Esophagus squamous epithelium (tissue), 5 donors: Measurements from ENCODE around the gene NFATC3. TPM values are rescaled to one million over a fixed set of nuclear protein-coding genes. Genes with fewer than 3 reads are reported as not detected.

Experiments used
- DNase-seq: peaks from one replicate; lab custom pipeline; 2025; lab: John Stamatoyannopoulos, UW
- H3K27ac ChIP-seq, 4 donors: fragments of 200-600 bp; sonication (generic); one replicate each; pipeline ENCODE4 v1.5.1; 2016 to 2019; ENCODE audit warnings: mild to moderate bottlenecking in 1 of 4
- H3K27me3 ChIP-seq, 4 donors: fragments of 200-600 bp; sonication (generic); 1 replicate in 3 of 4; 2 replicates in 1 of 4; pipeline versions ENCODE4 v1.5.1 to v1.6.0; 2017 to 2021; ENCODE audit warnings: antibody characterized with exemption in 1 of 4
- H3K36me3 ChIP-seq, 3 donors: fragments of 200-600 bp; sonication (generic); one replicate each; pipeline ENCODE4 v1.5.1; 2016 to 2019
- H3K4me1 ChIP-seq, 3 donors: fragments of 200-600 bp; sonication (generic); one replicate each; pipeline ENCODE4 v1.5.1; 2017 to 2019
- H3K4me3 ChIP-seq, 4 donors: fragments of 200-600 bp; sonication (generic); 1 replicate in 3 of 4; 2 replicates in 1 of 4; pipeline ENCODE4 v1.5.1; 2016 to 2019; ENCODE audit warnings: mild to moderate bottlenecking in 2 of 4, moderate library complexity in 1 of 4
- H3K9me3 ChIP-seq, 3 donors: fragments of 200-600 bp; sonication (generic); one replicate each; pipeline ENCODE4 v1.5.1; 2016 to 2019
- CTCF ChIP-seq, 6 experiments: fragments of 450-650 bp in 4 of 6; fragments of 200-600 bp in 2 of 6; sonication (generic) in 2 of 6; IDR thresholded peaks; one replicate each; pipeline ENCODE4 v1.5.1; 2016 to 2019; ENCODE audit warnings: antibody characterized with exemption in 6 of 6, mild to moderate bottlenecking in 4 of 6, moderate library complexity in 4 of 6
- POLR2A ChIP-seq, 4 donors: fragments of 450-650 bp; IDR thresholded peaks; one replicate each; pipeline ENCODE4 v1.6.1; 2017; ENCODE audit warnings: antibody characterized with exemption in 4 of 4, mild to moderate bottlenecking in 4 of 4, moderate library complexity in 3 of 4
- WGBS, 2 donors: methylation state at CpG; one replicate each; pipeline ENCODE4 v1.1.5; 2018; 5-methylcytosine and 5-hydroxymethylcytosine counted together
- intact Hi-C: fragments of 100-400 bp; cut with DNase I; formaldehyde crosslinking; loops from one replicate; pipeline ENCODE4 v1.15.0; 2022
- total RNA-seq, 4 donors: library from RNA; depleted of rRNA; stranded (reverse); fragments of >200 nt; gene quantifications; one replicate each; pipeline ENCODE4 v1.1.0, GENCODE V29; 2016
- donor health status: DM: yes; HTN: yes; CAD: no.

The NFATC3 gene
- total RNA-seq, 4 donors from 2014 or later, result 18.6 to 30.9 (median 20.5) TPM

DNA sequence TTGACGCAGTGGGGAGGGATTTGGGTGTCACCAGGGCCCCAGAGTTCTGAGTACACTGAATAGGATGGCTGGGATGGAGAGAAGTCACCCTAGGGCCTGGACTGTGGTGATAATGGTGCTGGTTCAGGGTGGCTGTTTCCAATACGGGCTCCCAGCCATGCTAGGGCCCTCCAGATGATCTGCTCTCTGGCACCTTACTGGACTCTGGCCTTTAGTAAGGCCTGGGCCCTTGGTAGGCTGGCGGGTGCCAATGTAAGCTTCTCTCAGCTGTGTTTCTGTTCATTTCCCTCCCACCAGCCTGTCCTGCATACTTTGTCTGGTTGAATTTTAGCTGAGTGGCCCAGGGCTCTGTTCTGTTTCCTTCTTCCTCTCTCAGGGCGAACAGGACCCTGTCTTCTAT is 162.8 kb downstream of the NFATC3 start:
- Histone ChIP-seq H3K36me3 (peaks cover 0 to 42% (median 6%) of the 10 kb centered on the region in 3 donors), H3K9me3 (no peaks in the 10 kb centered on the region), H3K4me3 (peak overlapping the region in 1 of 4 donors; percentile 15), H3K4me1 (peaks cover 8 to 39% (median 27%) of the 10 kb centered on the region in 3 donors), H3K27me3 (no peaks in the 10 kb centered on the region), H3K27ac (peak overlapping the region in 2 of 4 donors; percentile 27 to 42)
- WGBS, 2 donors, result 82 to 93% methylated on average over 4 of the region's 4 CpGs
- TF ChIP-seq POLR2A (IDR thresholded peaks at IDR 0.05) (no peak), CTCF (IDR thresholded peaks at IDR 0.05) (no peak)
- intact Hi-C loops, result no loop called here
- DNase-seq, result no peak

DNA sequence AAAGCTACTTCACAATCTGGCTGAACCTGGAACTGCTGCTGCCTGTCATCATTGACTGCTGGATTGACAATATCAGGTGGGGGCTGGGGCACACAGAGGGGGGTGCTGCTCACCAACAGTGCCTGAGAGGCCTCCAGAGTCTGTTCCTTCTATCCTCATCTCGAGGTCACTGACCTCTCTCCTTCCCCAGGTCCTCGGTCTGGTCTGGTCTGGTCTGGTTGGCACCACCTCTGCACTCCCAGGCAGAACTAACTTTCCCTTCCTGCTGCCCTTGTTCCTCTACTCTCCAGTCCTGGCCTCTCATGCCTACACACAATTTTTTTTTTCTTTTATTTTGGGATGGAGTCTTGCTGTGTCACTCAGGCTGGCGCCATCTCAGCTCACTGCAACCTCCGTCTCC is 164.2 kb downstream of the NFATC3 start:
- peaks cover 0 to 56% (median 6%) of the 10 kb centered on the region in 3 donors for H3K36me3 ChIP-seq
- no peaks in the 10 kb centered on the region for H3K27me3 ChIP-seq
- intact Hi-C loops, result no loop called here
- H3K4me1 ChIP-seq, result peaks cover 8 to 35% (median 23%) of the 10 kb centered on the region in 3 donors
- H3K4me3 ChIP-seq, result no peak overlapping the region
- H3K9me3 ChIP-seq, result no peaks in the 10 kb centered on the region
- 80 to 91% methylated on average over 4 of the region's 4 CpGs for WGBS, 2 donors
- no peak overlapping the region for H3K27ac ChIP-seq
- TF ChIP-seq POLR2A (IDR thresholded peaks at IDR 0.05) (no peak), CTCF (IDR thresholded peaks at IDR 0.05) (no peak)
- no peak for DNase-seq

DNA sequence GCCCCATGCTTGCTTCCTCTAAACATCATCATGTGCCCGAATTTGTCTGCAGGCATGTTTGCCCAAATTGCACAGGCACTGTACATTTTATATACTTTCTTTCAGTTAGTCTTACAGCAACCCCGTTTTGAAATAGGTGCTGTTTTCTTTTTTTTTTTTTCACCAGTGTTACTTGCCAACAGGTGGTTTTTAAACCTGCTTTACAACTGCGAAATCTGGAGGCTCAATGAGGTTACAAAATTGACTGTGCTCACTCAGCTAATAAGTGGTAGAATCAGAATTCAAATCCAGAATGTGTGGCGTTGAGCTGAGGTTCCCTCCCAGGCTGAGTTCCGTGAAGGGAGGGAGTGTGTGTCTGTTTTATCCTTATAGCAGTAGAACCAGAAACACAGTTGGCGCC is 165.8 kb downstream of the NFATC3 start:
- H3K9me3 ChIP-seq, result no peaks in the 10 kb centered on the region
- no peak overlapping the region for H3K4me3 ChIP-seq
- peaks cover 0 to 72% (median 13%) of the 10 kb centered on the region in 3 donors for H3K36me3 ChIP-seq
- no peak overlapping the region for H3K27ac ChIP-seq
- WGBS, 2 donors, result 86 to 88% methylated on average over 5 to 6 of the region's 6 CpGs
- no peaks in the 10 kb centered on the region for H3K27me3 ChIP-seq
- DNase-seq, result no peak
- intact Hi-C loops, result loop anchor here (10.0 kb wide), 1 partner anchor 64 kb away; the partner anchor contains the start of genes PRMT7 and SLC7A6OS
- H3K4me1 ChIP-seq, result peaks cover 4 to 22% (median 17%) of the 10 kb centered on the region in 3 donors
- TF ChIP-seq CTCF (IDR thresholded peaks at IDR 0.05) (no peak), POLR2A (IDR thresholded peaks at IDR 0.05) (no peak)

DNA sequence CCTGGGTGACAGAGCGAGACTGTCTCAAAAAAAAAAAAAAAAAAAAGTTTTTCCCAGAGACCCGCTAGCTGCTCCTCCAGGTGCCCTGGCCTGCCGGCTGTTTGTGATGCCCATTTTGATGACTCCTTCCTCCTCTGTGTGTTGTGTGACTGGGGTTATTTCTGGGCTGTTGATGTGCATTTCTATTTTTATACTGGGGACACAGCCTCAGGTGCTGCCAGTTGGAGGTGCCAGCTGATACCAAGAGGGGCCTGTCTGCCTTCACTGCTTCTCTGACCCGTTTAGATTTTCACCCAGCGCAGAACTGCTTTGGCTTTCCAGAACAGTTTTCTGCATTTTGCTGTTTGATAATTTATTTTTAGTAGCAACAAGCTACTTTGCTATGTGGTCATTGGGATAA is 166.7 kb downstream of the NFATC3 start:
- H3K27me3 ChIP-seq, result no peaks in the 10 kb centered on the region
- peaks cover 0 to 14% (median 9%) of the 10 kb centered on the region in 3 donors for H3K4me1 ChIP-seq
- no peak for TF ChIP-seq POLR2A (IDR thresholded peaks at IDR 0.05)
- no peak for TF ChIP-seq CTCF (IDR thresholded peaks at IDR 0.05)
- H3K4me3 ChIP-seq, result no peak overlapping the region
- no peak for DNase-seq
- H3K9me3 ChIP-seq, result no peaks in the 10 kb centered on the region
- peaks cover 0 to 81% (median 13%) of the 10 kb centered on the region in 3 donors for H3K36me3 ChIP-seq
- no peak overlapping the region for H3K27ac ChIP-seq
- intact Hi-C loops, result loop anchor here (10.0 kb wide), 1 partner anchor 63 kb away; the partner anchor contains the start of genes PRMT7 and SLC7A6OS
- WGBS, 2 donors, result 82 to 87% methylated on average over 5 of the region's 5 CpGs

GRCh38 chr16:68252383-68252782 is 167.2 kb downstream of the NFATC3 start:
- no peak for DNase-seq
- H3K27ac ChIP-seq, result no peak overlapping the region
- intact Hi-C loops, result loop anchor here (10.0 kb wide), 1 partner anchor 62 kb away; the partner anchor contains the start of genes PRMT7 and SLC7A6OS
- no peak for TF ChIP-seq POLR2A (IDR thresholded peaks at IDR 0.05)
- no peak for TF ChIP-seq CTCF (IDR thresholded peaks at IDR 0.05)
- no peaks in the 10 kb centered on the region for H3K9me3 ChIP-seq
- no peaks in the 10 kb centered on the region for H3K27me3 ChIP-seq
- H3K4me3 ChIP-seq, result no peak overlapping the region
- WGBS, 2 donors, result 76 to 88% methylated on average over 3 to 5 of the region's 5 CpGs
- peaks cover under 1 to 14% (median 4%) of the 10 kb centered on the region in 3 donors for H3K4me1 ChIP-seq
- peaks cover 0 to 86% (median 13%) of the 10 kb centered on the region in 3 donors for H3K36me3 ChIP-seq
